Esophagus (tissue), 2 donors: ENCODE data around the gene PAF1. TPM values are rescaled to one million over a fixed set of nuclear protein-coding genes. Genes with fewer than 3 reads are reported as not detected.
A peak's percentile ranks its signal among the peaks of the same experiment; 100 is the strongest.

ENCODE experiments used
- H3K27ac ChIP-seq, 2 donors: one replicate each; pipeline ENCODE4 v1.5.1; 2013; ENCODE audit warnings: low read depth in 2 of 2, mild to moderate bottlenecking in 2 of 2, inconsistent platforms in 1 of 2, low read length in 1 of 2, moderate library complexity in 1 of 2
- H3K27me3 ChIP-seq, 2 donors: one replicate each; pipeline ENCODE4 v1.6.1; 2013; ENCODE audit warnings: low read length in 2 of 2, control low read depth in 1 of 2, mild to moderate bottlenecking in 1 of 2; ENCODE audit not compliant: insufficient read depth in 2 of 2, control insufficient read depth in 1 of 2
- H3K36me3 ChIP-seq, 2 donors: one replicate each; pipeline ENCODE4 v1.6.1; 2013; ENCODE audit warnings: low read length in 1 of 2; ENCODE audit not compliant: control insufficient read depth in 2 of 2, insufficient read depth in 2 of 2
- H3K4me1 ChIP-seq, 2 donors: one replicate each; pipeline ENCODE4 v1.6.1; 2013; ENCODE audit warnings: low read length in 1 of 2; ENCODE audit not compliant: control insufficient read depth in 2 of 2, insufficient read depth in 2 of 2
- H3K4me3 ChIP-seq, 2 donors: one replicate each; pipeline ENCODE4 v1.5.1; 2013; ENCODE audit warnings: low read length in 2 of 2, mild to moderate bottlenecking in 2 of 2, low read depth in 1 of 2, moderate library complexity in 1 of 2
- H3K9me3 ChIP-seq, 2 donors: one replicate each; pipeline ENCODE4 v1.6.1; 2013; ENCODE audit warnings: mild to moderate bottlenecking in 2 of 2, low read depth in 1 of 2, low read length in 1 of 2, moderate library complexity in 1 of 2; ENCODE audit not compliant: control insufficient read depth in 2 of 2, insufficient read depth in 1 of 2
- WGBS, 2 donors: extraction: QIAGEN DNeasy Blood & Tissue Kit; methylation state at CpG; one replicate each; pipeline ENCODE4 v1.1.7; 2013; 5-methylcytosine and 5-hydroxymethylcytosine counted together
- polyA plus RNA-seq, 2 donors: library from polyadenylated mRNA; stranded (reverse); fragments of 200-250 nt; gene quantifications; one replicate each; pipeline ENCODE4 v1.2.3, GENCODE V29; 2013
- donor health status: healthy with polysubstance abuse.
- donor health status: Bipolar disorder and iron deficiency.

PAF1 gene
- polyA plus RNA-seq, 2 donors = 41.8 to 43.0 TPM

DNA sequence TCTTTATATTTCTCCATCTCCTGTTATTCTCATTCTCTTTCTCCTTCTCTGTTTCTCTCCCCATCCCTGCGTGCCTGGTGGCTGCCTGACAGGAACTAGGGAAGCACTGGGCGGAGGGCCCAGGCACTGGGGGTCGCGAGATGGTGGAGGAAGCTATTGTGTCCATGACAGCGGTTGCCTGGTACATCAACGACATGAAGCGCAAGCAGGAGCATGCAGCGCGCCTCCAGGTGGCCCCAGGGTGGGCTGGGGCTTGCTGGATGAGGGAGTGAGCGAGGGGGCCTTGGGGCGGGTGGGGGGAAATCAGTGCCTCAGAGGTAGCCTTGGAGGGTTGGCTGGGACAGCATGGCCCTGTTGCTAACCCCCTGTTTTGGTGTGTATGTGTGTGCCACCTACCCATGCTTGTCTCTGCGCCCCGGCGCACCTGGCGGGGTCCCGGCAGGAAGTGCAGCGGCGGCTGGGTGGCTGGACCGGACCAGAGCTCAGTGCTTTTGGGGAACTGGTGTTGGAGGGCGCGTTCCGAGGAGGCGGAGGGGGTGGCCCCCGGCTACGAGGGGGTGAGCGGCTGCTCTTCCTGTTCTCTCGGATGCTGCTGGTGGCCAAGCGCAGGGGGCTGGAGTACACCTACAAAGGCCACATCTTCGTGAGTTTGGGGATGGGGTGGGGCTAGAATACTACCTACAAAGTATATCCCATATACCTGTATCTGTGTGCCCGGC, 26.7 kb upstream of the PAF1 start:
- Histone ChIP-seq H3K9me3 (no peaks in the 10 kb centered on the region), H3K27ac (no peak overlapping the region), H3K27me3 (no peaks in the 10 kb centered on the region), H3K4me1 (peaks cover 0 to 5% of the 10 kb centered on the region in 2 donors), H3K36me3 (no peaks in the 10 kb centered on the region), H3K4me3 (no peak overlapping the region)
- 89 to 93% methylated on average over 29 to 30 of the region's 30 CpGs for WGBS, 2 donors

DNA sequence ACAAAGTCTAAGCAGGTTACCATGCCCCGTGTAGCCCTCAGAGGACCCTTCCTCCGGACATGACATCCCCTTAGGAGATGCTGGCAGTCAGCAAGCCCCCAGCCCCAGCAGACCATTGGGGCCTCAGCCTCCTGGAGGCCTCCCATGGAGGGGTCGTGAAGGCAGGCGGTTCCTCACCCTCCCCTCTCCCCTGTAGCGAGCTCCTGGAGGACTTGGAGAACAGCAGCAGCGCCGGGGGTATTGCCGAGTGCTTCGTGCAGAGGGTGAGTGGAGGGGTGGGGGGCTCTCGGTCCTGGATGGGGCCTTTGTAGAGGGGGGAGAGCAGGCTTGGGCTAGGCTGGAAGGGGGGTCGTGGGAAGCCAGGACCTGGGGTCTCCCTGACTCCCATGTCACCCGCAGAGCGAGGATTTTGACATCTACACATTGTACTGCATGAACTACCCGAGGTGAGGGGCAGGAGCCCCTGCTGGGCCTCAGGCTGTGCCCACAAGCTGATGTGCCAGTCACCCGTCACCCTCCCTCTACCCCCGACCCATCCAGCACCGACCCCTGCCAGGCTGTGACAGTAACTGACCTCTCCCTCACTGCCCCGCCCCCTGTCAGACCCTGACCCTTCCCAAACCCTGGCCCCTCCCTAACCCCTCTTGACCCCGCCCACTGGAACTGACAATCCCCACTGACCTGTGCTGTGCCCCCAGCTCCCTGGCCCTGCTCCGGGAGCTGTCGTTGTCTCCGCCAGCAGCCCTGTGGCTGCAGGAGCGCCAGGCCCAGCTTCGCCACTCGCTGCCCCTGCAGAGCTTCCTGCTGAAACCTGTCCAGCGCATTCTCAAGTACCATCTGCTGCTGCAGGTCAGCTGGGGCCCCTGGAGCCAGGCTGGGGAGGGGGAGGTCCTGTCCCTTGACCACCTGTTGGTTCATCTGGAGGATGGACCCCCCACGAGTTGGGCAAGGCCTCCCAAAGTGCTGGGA, 25.5 kb upstream of the PAF1 start:
- H3K4me1 ChIP-seq = peaks cover 0 to 5% of the 10 kb centered on the region in 2 donors
- no peak overlapping the region for H3K27ac ChIP-seq
- no peak overlapping the region for H3K4me3 ChIP-seq
- no peaks in the 10 kb centered on the region for H3K9me3 ChIP-seq
- no peaks in the 10 kb centered on the region for H3K27me3 ChIP-seq
- H3K36me3 ChIP-seq = no peaks in the 10 kb centered on the region
- WGBS, 2 donors = 78 to 80% methylated on average over 24 to 27 of the region's 27 CpGs

DNA sequence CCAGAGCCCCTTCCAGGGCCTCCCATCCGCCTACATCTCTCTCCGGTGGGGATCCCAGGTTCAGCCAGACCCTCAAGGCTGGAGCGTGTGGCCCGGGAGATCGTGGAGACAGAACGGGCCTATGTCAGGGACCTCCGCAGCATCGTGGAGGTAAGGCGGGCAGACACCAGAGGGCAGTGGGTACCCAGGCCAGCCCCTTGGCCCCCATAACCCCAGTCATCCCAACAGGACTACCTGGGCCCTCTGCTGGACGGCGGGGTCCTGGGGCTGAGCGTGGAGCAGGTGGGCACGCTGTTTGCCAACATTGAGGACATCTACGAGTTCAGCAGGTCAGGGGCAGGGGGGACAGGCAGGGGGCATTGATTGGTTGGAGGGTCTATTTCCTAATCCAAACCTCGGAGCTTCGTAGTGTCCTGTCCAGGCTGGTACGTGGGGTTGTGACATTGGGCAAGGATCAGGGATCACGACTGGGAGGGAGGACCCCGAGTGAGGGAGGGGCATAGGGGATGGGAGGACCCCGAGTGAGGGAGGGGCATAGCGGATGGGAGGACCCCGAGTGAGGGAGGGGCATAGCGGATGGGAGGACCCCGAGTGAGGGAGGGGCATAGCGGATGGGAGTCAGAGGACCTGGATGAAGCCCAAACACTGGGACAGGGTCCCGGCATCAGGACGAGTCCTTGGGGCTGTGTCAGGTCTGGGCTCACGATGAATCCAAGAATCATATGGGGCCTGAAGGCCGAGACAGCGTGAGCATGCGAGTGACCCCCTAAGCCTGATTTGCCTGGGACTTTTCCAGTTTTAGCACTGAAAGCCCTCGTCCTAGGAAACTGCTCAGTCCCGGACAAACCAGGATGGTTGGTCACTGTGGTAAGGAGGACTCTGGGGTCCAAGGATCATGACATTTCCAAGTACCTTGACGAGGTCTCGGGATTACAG, 24.5 kb upstream of the PAF1 start:
- Histone ChIP-seq H3K9me3 (no peaks in the 10 kb centered on the region), H3K4me3 (no peak overlapping the region), H3K36me3 (no peaks in the 10 kb centered on the region), H3K27ac (peak overlapping the region in 1 of 2 donors; percentile 36), H3K4me1 (peaks cover 5 to 6% of the 10 kb centered on the region in 2 donors), H3K27me3 (no peaks in the 10 kb centered on the region)
- 71 to 73% methylated on average over 35 of the region's 35 CpGs for WGBS, 2 donors

DNA sequence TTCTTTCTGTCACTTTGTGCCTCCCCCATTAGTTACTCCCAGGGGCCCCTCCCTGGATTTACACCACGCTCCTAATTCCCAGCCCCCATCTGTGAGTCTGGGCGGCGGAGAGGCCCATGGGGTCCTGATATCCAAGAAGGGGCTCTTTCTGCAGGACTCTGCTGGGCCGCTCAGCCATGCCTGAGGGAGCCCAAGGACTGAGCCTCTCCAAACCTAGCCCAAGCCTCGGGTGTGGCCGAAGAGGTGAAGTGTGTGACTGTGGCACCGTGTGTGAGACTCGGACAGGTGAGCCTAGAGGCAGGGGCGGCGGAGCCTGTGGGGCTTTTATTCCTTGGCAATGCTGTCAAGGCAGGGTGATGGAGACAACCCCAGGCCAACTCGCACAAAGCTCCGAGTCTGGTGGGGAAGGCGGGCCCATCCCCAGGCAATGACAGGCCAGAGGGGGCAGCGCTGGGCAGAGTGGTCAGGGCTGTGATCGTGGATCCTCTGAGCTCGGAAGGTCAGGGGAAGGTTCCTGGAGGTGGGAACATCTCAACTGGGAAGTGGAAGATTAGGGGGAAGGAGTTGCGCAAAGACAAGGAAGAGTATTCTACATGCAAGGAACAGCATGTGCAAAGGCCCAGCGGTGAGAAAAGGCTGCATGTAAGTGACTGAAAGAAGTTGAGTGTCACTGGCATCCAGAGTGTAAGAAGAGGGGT, 23.2 kb upstream of the PAF1 start:
- H3K36me3 ChIP-seq = no peaks in the 10 kb centered on the region
- H3K27ac ChIP-seq = peak overlapping the region; percentile 86 to 94
- H3K4me1 ChIP-seq = peaks cover 5 to 7% of the 10 kb centered on the region in 2 donors
- no peaks in the 10 kb centered on the region for H3K9me3 ChIP-seq
- H3K4me3 ChIP-seq = peak overlapping the region; percentile 56 to 61
- WGBS, 2 donors = 43 to 46% methylated on average over 18 of the region's 18 CpGs
- no peaks in the 10 kb centered on the region for H3K27me3 ChIP-seq

DNA sequence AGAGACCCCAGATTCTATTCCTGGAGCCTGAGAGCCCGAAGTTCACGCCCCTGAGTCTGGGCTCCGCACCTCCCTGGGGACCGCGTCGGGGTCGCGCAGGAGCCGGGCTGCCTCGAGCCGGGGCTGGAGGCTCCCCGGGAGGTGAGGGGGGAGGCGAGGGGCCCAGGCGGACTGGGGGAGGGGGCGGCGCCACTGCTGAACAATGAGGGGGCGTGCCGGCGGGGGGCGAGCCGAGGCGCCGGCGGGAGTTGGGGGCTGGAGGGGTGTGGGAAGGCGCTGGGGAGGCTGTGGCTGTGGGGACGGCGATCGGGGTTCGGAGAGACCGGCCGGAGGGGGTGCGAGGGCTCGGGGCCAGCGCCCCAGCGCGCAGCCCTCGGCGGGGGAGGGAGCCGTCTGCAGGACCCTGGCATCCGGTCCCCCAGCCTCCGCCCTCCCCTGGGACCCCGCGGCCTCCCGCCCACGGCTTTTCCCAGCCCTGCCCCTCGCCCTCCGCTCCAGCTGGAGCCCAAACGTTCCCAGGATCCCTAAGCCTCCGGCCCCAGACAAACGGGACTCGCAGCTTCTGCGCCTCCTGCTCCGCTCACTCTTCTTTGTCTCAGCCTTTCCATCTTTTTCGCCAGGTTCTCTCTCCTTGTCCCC, 22.5 kb upstream of the PAF1 start:
- peak overlapping the region; percentile 56 to 61 for H3K4me3 ChIP-seq
- H3K9me3 ChIP-seq = no peaks in the 10 kb centered on the region
- peak overlapping the region; percentile 86 to 94 for H3K27ac ChIP-seq
- WGBS, 2 donors = 2 to 3% methylated on average over 43 to 54 of the region's 54 CpGs
- peaks cover 0 to 4% of the 10 kb centered on the region in 2 donors for H3K36me3 ChIP-seq
- H3K27me3 ChIP-seq = no peaks in the 10 kb centered on the region
- peaks cover 5 to 7% of the 10 kb centered on the region in 2 donors for H3K4me1 ChIP-seq

DNA sequence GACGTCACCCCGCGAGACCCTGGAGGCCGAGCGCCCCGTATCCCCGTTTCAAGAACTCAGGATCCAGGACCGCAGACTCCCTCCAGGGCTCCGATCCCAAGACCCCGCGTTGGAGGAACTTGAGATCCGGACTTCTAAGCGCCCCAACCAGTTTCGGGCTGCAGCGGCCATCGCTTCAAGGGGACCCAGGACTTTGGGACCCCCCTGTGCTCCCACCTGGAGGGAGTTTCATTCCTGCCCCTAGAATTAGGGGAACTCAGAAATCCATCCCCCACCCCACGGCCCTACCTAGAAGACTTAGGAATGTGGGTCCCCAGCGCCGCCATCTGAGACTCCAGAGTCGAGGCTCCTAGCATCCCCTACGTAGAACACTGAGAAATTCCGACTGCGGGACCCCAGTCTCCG, 22.0 kb upstream of the PAF1 start:
- Histone ChIP-seq H3K4me1 (peaks cover 5 to 7% of the 10 kb centered on the region in 2 donors), H3K27ac (peak overlapping the region; percentile 86 to 94), H3K36me3 (peaks cover 4 to 9% of the 10 kb centered on the region in 2 donors), H3K9me3 (no peaks in the 10 kb centered on the region), H3K27me3 (no peaks in the 10 kb centered on the region), H3K4me3 (peak overlapping the region; percentile 56 to 61)
- WGBS, 2 donors = 0% methylated on average over 24 of the region's 24 CpGs

DNA sequence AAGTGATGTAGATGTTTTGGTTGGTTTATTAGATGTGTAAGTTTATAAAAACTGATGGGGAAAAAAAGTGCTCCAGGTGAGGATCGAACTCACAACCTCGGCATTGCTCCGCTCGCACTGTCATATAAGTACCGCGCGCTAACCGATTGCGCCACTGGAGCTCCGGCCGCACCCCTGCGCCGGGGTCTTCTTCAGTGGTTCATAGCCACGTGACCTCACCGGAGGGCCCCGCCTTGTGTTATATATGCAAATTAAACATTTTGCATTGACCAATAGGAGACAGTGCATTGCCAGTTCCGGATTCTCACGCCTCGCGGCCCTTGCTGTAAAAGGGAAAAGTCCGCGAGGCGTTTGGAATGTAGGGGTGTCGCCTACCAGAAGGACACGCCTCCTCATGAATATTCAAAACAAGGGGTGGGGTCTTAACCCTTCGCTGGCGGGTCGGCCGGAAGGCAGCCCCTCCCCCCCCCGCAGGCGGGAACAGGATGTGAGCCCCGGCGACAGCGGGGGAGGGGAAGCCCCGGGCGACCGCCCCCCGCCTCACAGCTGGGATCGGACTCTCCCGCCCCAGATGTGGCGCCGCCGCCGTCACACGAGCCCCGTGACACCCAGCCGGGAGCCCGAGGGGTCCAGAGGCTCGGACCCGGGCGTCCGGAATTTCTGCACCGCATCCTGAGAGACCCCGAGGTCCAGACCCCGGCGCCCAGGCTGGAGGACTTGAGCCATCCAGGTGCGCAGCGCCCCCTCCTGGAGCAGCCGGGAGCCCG, 21.4 kb upstream of the PAF1 start, which contains the start of gene PLEKHG2:
TSS of gene PLEKHG2 (plus strand) at position 570 of the 767 bp plus-strand sequence. CDS start 1,418 bp downstream, outside the sequence.
- Histone ChIP-seq H3K9me3 (no peaks in the 10 kb centered on the region), H3K36me3 (peaks cover 7 to 11% of the 10 kb centered on the region in 2 donors), H3K4me3 (peak within 1 kb of the TSS; percentile 61 to 94), H3K27ac (peak within 1 kb of the TSS; percentile 100), H3K27me3 (no peaks in the 10 kb centered on the region), H3K4me1 (peaks cover 5 to 7% of the 10 kb centered on the region in 2 donors)
- 0% methylated on average over 59 to 60 of the region's 60 CpGs for WGBS, 2 donors

DNA sequence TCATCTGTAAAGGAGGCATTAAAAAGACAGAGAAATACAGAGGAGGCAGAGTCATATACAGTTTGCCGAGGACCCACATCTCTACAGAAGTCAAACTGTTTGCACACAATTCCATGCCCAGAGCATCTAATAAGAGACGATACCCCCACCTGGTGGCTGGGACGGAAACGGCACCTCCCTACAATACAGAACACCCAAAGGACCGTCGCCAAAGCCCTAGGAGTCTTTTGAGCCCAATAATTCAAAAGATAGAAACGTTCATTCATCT, 20.9 kb upstream of the PAF1 start:
- Histone ChIP-seq H3K4me3 (peak overlapping the region in 1 of 2 donors; percentile 94), H3K36me3 (peaks cover 7 to 11% of the 10 kb centered on the region in 2 donors), H3K9me3 (no peaks in the 10 kb centered on the region), H3K27ac (peak overlapping the region; percentile 81 to 100), H3K4me1 (peaks cover 5 to 7% of the 10 kb centered on the region in 2 donors), H3K27me3 (no peaks in the 10 kb centered on the region)
- WGBS, 2 donors = 0% methylated on average over 7 of the region's 7 CpGs
